SK-N-SH (cell line): ENCODE results near the gene SOX10.

Experiments used
- CTCF ChIP-seq: fragments of 200-600 bp; sonication (generic); IDR thresholded peaks from 2 replicates; pipeline ENCODE4 v1.6.1; 2017; ENCODE audit warnings: antibody characterized with exemption, mild to moderate bottlenecking, moderate library complexity
- MEF2A ChIP-seq: IDR thresholded peaks from 2 replicates; pipeline ENCODE4 v1.4.0; 2012; ENCODE audit warnings: low read depth, borderline replicate concordance
- POLR2AphosphoS5 ChIP-seq: IDR thresholded peaks from 2 replicates; pipeline ENCODE4 v1.6.1; 2012; ENCODE audit warnings: low read depth, low read length
- RCOR1 ChIP-seq: fragments of 150-350 bp; IDR thresholded peaks from 2 replicates; pipeline ENCODE4 v1.6.1; 2017; ENCODE audit warnings: antibody characterized with exemption, low read length
- TEAD4 ChIP-seq: IDR thresholded peaks from 2 replicates; pipeline ENCODE4 v1.4.0; 2012; ENCODE audit warnings: mild to moderate bottlenecking, borderline replicate concordance; ENCODE audit not compliant: insufficient read depth

- TF ChIP-seq CTCF (no peak), MEF2A (no peak), POLR2AphosphoS5 (no peak), RCOR1 (no peak), TEAD4 (no peak)
Observed at GRCh38 chr22:37931893-37932389, 52.4 kb downstream of the SOX10 start.
